HEK293T (cell line): ENCODE results near the gene BBC3.

ENCODE experiments used
- FOXA1 ChIP-seq: fragments of 450-650 bp; IDR thresholded peaks from 2 replicates; pipeline ENCODE4 v1.6.1; 2016; ENCODE audit warnings: mild to moderate bottlenecking
- NFRKB ChIP-seq: fragments of 450-650 bp; IDR thresholded peaks from 2 replicates; pipeline ENCODE4 v1.6.1; 2016; ENCODE audit warnings: mild to moderate bottlenecking, moderate library complexity

- TF ChIP-seq NFRKB (no peak), FOXA1 (no peak)
These were observed 9.7 kb downstream of the BBC3 start for GRCh38 chr19:47221080-47221841.
